Frontal cortex (tissue), 4 donors: ENCODE measurements around the gene EXPH5. TPM values are rescaled to one million over a fixed set of nuclear protein-coding genes. Genes with fewer than 3 reads are reported as not detected.

Experiments used
- DNase-seq, 2 donors: peaks; one replicate each; pipeline ENCODE4 v3.0.0; 2012; ENCODE audit warnings: low spot score in 2 of 2
- FAIRE-seq: peaks from 2 replicates; lab custom pipeline; 2012; peaks lifted over from hg19 to GRCh38; lab: Jason Lieb, UNC
- total RNA-seq: library from RNA; depleted of rRNA; stranded (reverse); fragments of >200 nt; gene quantifications from one replicate; pipeline ENCODE4 v1.2.3, GENCODE V29; 2014
- donor health status: control.
- donor health status: control.
- donor health status: control.

The EXPH5 gene
- total RNA-seq, 1 donor from 2014 or later = under 0.01 TPM

DNA sequence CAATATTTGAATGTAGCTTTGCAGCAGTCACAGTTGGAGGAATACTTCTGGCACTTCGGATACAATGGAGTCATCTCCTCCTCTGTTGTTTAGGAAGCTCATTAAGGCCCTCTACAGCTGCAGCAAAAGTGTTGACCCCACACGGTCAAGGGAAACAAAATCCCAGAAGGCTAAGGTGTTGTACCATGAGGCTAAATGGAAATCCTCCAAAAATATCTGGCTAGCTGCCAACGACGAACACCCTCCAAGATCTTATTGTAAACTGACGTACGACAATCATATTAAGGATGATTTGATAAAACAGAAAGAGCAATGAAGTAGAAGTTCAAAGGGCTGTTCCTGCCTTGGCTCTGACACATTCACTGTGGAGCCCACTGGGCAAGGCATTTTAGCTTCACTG is 99.4 kb downstream of the EXPH5 start:
- DNase-seq = no peak
- no peak for FAIRE-seq

DNA sequence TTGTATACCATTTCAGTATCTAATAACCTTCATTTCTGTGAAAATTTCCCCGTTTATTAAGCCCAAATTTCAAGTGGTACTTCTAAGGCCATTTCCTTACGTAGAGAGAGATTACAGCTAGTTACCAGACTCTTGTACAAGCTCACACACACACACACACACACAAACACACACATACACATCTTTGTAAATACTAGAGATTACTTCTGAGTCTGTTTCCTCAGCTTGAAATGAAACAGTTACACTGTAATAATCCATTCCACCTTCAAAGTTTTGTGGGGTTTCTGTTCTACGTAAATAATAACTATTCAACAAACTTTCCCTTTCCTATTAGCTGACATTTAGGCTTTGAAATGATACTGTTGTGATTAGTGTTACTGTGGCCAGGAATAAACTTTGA is 101.6 kb downstream of the EXPH5 start:
- FAIRE-seq = no peak
- no peak for DNase-seq

DNA sequence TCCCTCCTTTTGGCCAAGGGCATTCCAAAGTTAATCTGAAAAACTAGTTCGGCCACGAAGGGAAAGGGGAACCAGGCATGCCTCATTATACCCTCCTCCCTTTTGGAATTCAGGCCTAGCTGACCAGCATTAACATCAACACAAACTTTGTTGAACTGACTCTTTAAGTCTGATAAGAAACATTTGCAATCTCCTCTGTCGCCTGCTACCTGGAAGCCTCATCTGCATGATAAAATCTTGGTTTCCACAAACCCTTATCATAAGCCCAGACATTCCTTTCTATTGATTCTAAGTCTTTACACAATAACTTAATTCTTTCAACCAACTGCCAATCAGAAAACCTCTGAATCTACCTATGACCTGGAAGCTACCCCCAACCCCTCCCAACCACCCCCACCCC is 106.7 kb downstream of the EXPH5 start:
- DNase-seq (no peak), FAIRE-seq (no peak)

DNA sequence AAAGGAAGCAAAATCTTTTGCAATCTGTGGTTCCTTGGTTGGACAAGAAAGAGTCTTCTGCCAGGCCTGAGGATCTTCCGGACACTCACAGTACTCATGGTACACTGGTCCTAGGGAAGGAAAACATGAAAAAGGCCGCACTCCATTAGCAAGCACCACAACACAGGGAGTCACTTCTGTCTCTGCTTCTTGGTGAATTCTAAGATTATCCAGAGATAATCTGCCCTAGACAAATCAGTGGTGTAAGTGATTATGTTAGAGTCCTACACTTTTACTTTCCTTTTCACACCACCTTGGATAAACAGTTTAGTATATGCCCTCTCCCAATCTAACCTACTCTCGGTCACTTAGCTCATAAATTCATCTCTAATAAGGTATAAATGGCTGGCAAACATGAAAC is 107.2 kb downstream of the EXPH5 start:
- no peak for FAIRE-seq
- no peak for DNase-seq

DNA sequence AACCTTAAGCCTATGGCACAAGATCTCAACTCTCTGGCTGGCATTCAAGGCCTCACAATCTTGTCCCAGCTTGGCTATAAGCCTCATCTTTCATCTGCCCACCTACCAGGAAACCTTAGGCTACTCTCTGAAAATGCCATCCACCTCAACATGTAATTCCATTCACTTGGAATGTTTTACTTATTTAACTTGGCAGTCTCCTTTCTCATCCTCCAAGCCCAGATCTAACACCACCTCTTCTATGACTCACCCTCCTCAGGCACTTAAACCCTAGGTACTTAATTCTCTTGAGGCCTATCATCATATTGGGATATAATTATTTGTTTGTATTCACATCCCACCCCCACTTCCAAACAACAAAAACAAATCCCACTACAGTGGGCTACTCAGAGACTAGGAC is 110.4 kb downstream of the EXPH5 start:
- FAIRE-seq (no peak), DNase-seq (no peak)

DNA sequence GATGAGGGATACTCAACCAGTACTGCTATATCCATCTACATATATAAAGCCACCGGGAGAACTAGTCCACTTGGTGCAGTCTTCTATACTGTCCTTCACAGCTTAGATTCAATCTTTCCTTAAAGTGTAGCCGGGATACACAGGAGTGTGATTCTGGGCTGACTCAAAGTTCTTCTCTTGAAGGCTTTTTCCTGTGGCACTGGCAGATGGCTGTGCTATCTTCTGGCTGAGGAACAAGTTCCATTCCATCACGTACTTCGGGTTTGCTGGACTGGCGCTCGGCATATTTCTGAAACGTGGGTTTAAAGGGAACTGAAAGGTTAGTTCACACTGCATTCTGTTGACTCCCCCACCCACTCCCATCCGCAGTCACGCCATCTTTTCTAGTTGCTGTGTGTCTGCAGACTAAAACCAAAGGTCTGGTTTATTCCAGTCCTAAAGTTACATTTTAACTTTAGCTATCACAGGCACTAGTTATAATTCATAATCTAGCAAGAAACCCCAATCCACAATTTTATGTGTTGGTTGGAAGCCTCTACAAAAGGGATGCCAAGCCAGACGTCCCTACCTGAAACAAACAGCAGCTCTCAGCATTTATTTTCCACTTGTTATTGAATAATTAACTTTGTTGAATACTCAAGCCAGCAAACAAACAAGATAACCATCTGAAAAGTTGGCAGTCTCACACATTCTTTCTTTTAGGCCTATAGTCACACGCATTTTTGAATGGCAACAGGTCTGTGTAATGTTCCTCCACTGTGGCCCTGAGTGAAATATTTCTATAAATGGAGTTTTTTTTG is 118.7 kb downstream of the EXPH5 start:
- no peak for FAIRE-seq
- DNase-seq = no peak

DNA sequence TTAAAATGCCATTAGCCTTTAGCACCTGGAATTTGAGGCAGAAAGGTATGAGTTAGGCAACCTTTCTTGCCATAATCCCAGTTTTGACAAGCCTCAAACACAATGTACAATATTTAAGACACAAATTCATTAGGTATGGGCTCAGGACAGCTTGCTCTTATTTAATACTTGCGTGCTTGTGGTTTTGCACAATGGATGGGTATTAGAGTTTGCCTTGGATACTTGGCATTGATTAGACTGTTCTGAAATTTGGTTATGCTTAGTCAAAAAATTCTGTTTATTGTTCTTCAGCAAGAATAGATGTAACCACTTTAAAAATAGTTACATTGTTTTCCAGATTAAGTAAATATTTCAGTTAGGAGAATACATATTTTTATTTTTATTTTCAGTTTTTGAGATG is 120.9 kb downstream of the EXPH5 start:
- FAIRE-seq (no peak), DNase-seq (no peak)

DNA sequence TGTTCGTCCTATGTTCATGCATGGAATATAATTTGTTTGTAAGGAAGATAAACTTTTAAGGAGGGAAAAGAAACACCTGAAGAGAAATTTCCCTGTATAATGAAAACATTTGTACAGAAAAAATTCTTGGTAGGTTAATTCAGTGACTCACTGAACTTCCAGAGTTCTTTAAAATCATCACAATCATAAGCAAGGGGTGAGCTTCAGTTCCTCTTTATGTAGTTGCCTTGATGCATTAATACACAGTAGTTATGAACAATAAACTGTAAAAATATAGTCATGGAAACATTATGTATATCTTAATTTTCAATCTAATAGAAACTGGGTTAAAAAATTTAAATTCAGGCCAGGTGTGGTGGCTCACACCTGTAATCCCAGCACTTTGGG is 125.1 kb downstream of the EXPH5 start:
- FAIRE-seq (no peak), DNase-seq (no peak)

DNA sequence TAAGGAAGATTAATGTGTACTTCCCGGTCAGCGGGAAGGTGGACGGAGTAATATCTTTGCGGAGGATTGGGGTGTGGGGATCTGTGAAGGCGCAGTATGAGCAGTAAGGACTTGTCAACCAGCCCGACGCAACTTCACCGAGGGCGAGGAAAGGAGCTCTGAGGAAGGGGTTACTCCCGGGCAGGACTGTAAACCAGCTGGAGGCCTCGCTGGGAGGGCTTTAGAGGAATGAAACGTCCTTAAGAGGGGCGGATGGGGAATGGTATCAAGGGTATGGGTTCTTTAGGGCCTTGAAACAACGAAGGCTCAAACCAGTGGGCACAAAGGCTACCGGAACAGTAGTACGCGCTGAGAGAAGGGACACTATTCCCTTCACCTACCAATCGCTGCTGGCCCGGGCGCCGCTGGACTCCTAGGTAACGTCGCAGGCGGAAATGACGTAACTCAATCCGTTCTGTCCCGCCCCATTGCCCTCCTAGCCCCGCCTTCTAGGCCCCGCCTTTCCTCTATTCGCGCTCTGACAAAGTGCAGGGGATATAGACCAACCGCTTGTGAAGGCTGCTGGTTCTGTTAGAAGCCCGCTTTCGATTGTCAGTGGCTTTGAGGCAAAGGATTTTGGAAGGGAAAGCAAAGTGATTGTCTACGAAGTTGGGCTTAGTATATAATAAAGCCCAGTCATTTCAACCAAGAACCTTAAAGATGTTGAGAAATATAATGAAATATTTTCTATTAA is 126.3 kb downstream of the EXPH5 start, which contains the start of gene C11orf65:
Gene C11orf65 (minus strand): TSS at position 439 of the 733 bp plus-strand sequence. CDS start 5,970 bp downstream, outside the sequence.
- DNase-seq (peak; percentile 63 to 85), FAIRE-seq (no peak)

DNA sequence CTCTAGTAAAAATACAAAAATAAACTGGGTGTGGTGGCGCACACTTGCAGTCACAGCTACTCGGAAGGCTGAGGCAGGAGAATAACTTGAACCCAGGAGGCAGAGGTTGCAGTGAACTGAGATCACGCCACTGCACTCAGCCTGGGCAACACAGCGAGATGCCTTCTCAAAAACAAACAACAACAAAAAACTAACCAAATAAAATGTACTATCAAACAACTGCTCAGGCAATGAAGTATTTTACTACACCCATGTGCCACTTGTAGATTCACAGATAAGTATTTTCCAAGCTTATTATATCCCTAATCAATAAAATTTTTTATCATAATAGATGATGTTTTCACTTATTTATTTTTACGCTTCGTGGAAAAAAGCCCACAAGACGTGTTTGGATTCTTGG is 127.2 kb downstream of the EXPH5 start:
- no peak for FAIRE-seq
- no peak for DNase-seq

Other genes with a start within 250 kb of the EXPH5 start
- 0.41 TPM for gene C11orf65, start 126.2 kb downstream of the EXPH5 start, total RNA-seq
- gene POGLUT3, start 95.4 kb downstream of the EXPH5 start, total RNA-seq = 5.7 TPM
- gene DDX10, start 71.3 kb upstream of the EXPH5 start, total RNA-seq = 31.4 TPM